GM23248 (cell line): Measurements from ENCODE around the gene ITGA6.

Experiments
- EZH2 ChIP-seq: fragments of 200-600 bp; sonication (generic); IDR thresholded peaks from 2 replicates; pipeline ENCODE4 v1.6.1; 2018; ENCODE audit warnings: antibody characterized with exemption, mild to moderate bottlenecking; ENCODE audit not compliant: insufficient read depth, poor library complexity, severe bottlenecking
- EZH2phosphoT487 ChIP-seq: fragments of 200-600 bp; sonication (generic); IDR thresholded peaks from 2 replicates; pipeline ENCODE4 v1.6.1; 2018; ENCODE audit warnings: antibody characterized with exemption, moderate library complexity, mild to moderate bottlenecking, low read depth; ENCODE audit not compliant: insufficient read depth

- TF ChIP-seq EZH2 = no peak
- TF ChIP-seq EZH2phosphoT487 = no peak
These were observed 13.4 kb downstream of the ITGA6 start for GRCh38 chr2:172440795-172441194.
